Measurements from ENCODE around the gene GDF11. TPM values are rescaled to one million over a fixed set of nuclear protein-coding genes. Genes with fewer than 3 reads are reported as not detected.
A peak's percentile ranks its signal among the peaks of the same experiment; 100 is the strongest.

GDF11 gene
- total RNA-seq, 1 experiment from 2014 or later = 31.8 TPM

DNA sequence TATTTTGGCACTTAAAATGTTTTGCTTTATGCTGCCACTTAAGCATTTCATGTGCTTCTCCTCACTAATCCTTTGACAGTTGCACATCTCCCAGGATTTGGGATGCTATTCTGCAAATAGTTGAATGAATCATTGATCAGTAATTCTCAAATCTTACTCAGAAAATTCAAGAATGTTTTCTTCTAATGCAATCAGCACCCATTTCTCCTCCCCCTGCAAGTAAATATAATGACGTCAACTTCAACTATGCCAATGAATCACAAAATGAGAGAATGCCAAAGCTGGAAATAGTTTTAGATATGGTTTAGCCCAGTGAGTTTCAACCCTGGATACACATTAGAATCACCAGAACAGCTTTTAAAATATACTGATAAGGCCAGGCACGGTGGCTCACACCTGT is 29.2 kb upstream of the GDF11 start:
- H3K27ac Mint-ChIP-seq = no peak overlapping the region
- Histone ChIP-seq H2BK12ac (ENCODE audit: insufficient read length, low read depth, low read length) (no peak overlapping the region), H4K8ac (replicated peaks; ENCODE audit: insufficient read length, low read depth, low read length) (no peak overlapping the region), H4K20me1 (ENCODE audit: control insufficient read depth, insufficient read depth, insufficient read length) (no peaks in the 10 kb centered on the region), H4K91ac (ENCODE audit: insufficient read length, low read depth, low read length) (no peak overlapping the region), H3K14ac (ENCODE audit: insufficient read depth, low read length) (no peak overlapping the region), H3K23me2 (ENCODE audit: insufficient read length, low read depth, low read length, poor library complexity, severe bottlenecking) (peaks cover 9% of the 10 kb centered on the region), H3K27me3 (ENCODE audit: insufficient read depth, low read length) (no peaks in the 10 kb centered on the region; the same call in 1 of the 2 replicates), H3K4me2 (ENCODE audit: insufficient read depth, insufficient read length, low read length) (no peak overlapping the region), H2BK20ac (ENCODE audit: low read depth, low read length, poor library complexity, severe bottlenecking) (no peak overlapping the region), H3K9ac (ENCODE audit: extremely low read depth, insufficient read length, low read length) (no peak overlapping the region), H3K4me1 (ENCODE audit: insufficient read depth, low read length) (peaks cover 14% of the 10 kb centered on the region; the same call in 1 of the 2 replicates), H2BK5ac (ENCODE audit: insufficient read length, low read length) (no peak overlapping the region), H3K79me2 (ENCODE audit: insufficient read depth, low read length) (no peaks in the 10 kb centered on the region), H3K4ac (ENCODE audit: low read depth, low read length) (no peak overlapping the region), H3K18ac (ENCODE audit: insufficient read length, low read depth, low read length) (no peak overlapping the region), H3T11ph (ENCODE audit: low read length) (no peak overlapping the region), H2BK120ac (ENCODE audit: low read depth, low read length, poor library complexity, severe bottlenecking) (no peak overlapping the region), H3K56ac (ENCODE audit: insufficient read length, low read depth, low read length) (no peak overlapping the region), H2BK15ac (ENCODE audit: low read depth, low read length) (no peak overlapping the region), H3K23ac (ENCODE audit: insufficient read length, low read depth, low read length) (no peak overlapping the region), H2AK5ac (ENCODE audit: insufficient read length, low read length) (no peak overlapping the region), H4K5ac (ENCODE audit: insufficient read length, low read depth, low read length) (no peak overlapping the region), H3K27ac (ENCODE audit: insufficient read length, low read depth, low read length) (no peak overlapping the region), H3K9me3 (ENCODE audit: control insufficient read depth, low read depth, low read length) (no peaks in the 10 kb centered on the region), H3K79me1 (ENCODE audit: insufficient read depth, low read depth, low read length, poor library complexity, severe bottlenecking) (no peaks in the 10 kb centered on the region), H2AFZ (ENCODE audit: low read length) (no peak overlapping the region)
- H3K36me3 Mint-ChIP-seq (ENCODE audit: insufficient read depth in 1 of 3, low read depth in 3 of 3) = peaks cover 0 to under 1% (median 0%) of the 10 kb centered on the region in 3 experiments; a peak in 2 of 7 replicates
- DNase-seq = no peak
- TF ChIP-seq CTCF (conservative IDR thresholded peaks at IDR 0.05) = no peak
- peaks cover 0 to 3% of the 10 kb centered on the region in 2 experiments; a peak in 3 of 5 replicates for H3K9me3 Mint-ChIP-seq
- no CpG with 5 or more reads among the region's 2 CpGs for WGBS (ENCODE audit: extremely low coverage, insufficient read length, low lambda C conversion rate)
- peaks cover 33% of the 10 kb centered on the region for H3K27me3 Mint-ChIP-seq (ENCODE audit: low read depth)
- H3K4me1 Mint-ChIP-seq = peaks cover 38 to 40% of the 10 kb centered on the region in 2 experiments
- 0 out of 5 replicates have a peak overlapping the region, but pooled peaks of 1 of the 2 experiments have one; percentile 1 for H3K4me3 Mint-ChIP-seq
